Nephron progenitor cell (in vitro differentiated cells): ENCODE results near the gene UHRF1.

Experiments
- DNase-seq: peaks from one replicate; pipeline ENCODE4 v3.0.0; 2021
- H3K27ac Mint-ChIP-seq: 2 replicates; pipeline ENCODE4 v1.8.0; 2021; ENCODE audit warnings: mild to moderate bottlenecking, moderate library complexity, mixed read lengths
- H3K27me3 Mint-ChIP-seq: 2 replicates; pipeline ENCODE4 v1.8.0; 2021; ENCODE audit warnings: mild to moderate bottlenecking, low read depth, mixed read lengths; ENCODE audit not compliant: poor library complexity
- H3K36me3 Mint-ChIP-seq: 2 replicates; pipeline ENCODE4 v1.8.0; 2021; ENCODE audit warnings: low read depth, mixed read lengths
- H3K4me1 Mint-ChIP-seq: 2 replicates; pipeline ENCODE4 v1.8.0; 2021; ENCODE audit warnings: mixed read lengths
- H3K4me3 Mint-ChIP-seq: 2 replicates; pipeline ENCODE4 v1.8.0; 2021; ENCODE audit warnings: mild to moderate bottlenecking, moderate library complexity, mixed read lengths
- H3K9me3 Mint-ChIP-seq: 2 replicates; pipeline ENCODE4 v1.8.0; 2021; ENCODE audit warnings: mild to moderate bottlenecking, moderate library complexity, mixed read lengths
- CTCF ChIP-seq: fragments of 200-600 bp; sonication (generic); IDR thresholded peaks from 2 replicates; pipeline ENCODE4 v1.5.0; 2021; ENCODE audit warnings: antibody characterized with exemption

UHRF1 gene

DNA sequence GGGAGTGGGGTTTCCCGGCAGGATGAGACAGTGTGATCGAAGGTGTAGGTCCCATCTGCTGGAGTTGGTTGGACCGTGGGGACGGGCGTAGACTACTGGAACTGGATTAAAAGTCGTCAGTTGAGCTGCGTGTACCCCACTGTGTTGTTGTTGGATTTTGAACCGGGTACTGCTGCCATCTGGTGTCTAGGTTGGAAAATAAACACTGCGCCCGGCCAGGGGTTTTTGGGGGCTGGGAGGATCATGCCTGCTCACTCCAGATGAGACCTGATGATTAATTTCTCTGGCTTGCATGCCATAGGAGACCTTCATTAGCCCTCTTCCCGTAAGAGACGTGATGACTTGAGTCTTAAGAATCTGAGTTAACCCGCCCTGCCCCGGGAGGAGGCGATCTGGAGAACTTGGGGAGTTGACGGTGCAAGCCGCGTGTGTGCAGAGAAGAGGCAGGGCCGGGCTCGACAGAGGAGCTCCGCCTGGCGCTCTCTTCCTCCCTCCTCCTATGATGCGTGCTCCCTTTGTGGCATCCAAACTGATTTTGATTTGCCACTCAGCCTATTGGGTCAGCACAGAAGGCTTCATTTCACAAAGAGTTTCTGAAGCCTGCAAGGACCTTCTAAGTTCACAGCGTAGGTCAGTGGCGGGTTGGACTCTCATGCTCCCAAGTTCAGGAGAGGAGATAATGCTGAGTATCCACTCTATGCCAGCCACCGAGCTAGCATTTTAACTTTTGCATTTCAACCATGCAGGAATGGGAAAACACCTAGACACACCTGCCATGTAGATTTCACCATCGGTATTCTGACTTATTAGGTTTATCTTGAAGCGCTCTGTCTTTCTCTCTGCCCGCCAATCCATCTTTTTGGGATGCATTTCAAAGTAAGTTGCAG lies 2.7 kb downstream of the UHRF1 start:
- H3K27ac Mint-ChIP-seq: peak overlapping the region; percentile 22
- H3K27me3 Mint-ChIP-seq: peaks cover 9% of the 10 kb centered on the region
- peak; percentile 45 for TF ChIP-seq CTCF
- no peaks in the 10 kb centered on the region for H3K9me3 Mint-ChIP-seq
- peaks cover 46% of the 10 kb centered on the region for H3K36me3 Mint-ChIP-seq
- H3K4me1 Mint-ChIP-seq: peaks cover 57% of the 10 kb centered on the region
- DNase-seq: peak; percentile 65
- peak overlapping the region; percentile 87 for H3K4me3 Mint-ChIP-seq

GRCh38 chr19:4913996-4914735 lies 4.9 kb downstream of the UHRF1 start:
- peaks cover 44% of the 10 kb centered on the region for H3K4me1 Mint-ChIP-seq
- no peaks in the 10 kb centered on the region for H3K27me3 Mint-ChIP-seq
- peaks cover 57% of the 10 kb centered on the region for H3K36me3 Mint-ChIP-seq
- TF ChIP-seq CTCF: no peak
- H3K4me3 Mint-ChIP-seq: no peak overlapping the region
- no peaks in the 10 kb centered on the region for H3K9me3 Mint-ChIP-seq
- peak overlapping the region; percentile 96 for H3K27ac Mint-ChIP-seq
- no peak for DNase-seq

DNA sequence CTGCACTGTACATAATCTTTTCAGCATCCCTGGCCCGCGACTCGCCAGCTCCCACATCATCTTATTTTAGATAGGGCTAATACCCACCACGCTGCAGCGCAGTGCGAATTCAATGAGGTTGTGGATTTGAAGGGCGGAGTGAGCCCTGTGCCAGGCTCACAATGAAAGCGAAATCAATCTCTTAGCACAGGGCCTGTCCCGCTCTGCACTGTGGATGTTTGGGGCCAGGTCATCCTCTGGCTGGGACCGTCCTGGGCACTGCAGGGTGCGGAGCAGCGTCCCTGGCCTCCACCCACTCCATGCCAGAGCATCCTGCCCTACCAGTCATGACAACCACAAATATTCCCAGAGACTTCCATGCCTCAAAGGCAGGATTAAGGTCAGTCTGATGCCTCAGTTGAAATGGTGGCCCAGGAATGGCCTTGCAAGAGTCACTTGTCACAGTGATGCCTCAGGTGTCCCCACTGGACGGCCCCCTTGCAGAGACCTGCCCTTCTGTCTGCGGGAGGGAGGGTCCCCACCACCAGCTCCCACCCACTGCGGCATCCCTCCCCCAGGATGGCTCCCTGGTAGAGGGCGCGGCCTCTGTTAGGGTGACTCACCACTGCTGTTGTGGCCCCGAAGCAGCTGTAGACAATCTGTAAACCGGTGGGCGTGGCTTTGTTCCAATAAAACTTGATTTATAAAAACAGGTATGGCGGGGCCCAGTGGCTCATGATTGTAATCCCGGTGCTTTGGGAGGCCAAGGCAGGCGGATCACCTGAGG lies 5.6 kb downstream of the UHRF1 start:
- Mint-ChIP-seq H3K36me3 (peaks cover 62% of the 10 kb centered on the region), H3K9me3 (no peaks in the 10 kb centered on the region), H3K27me3 (no peaks in the 10 kb centered on the region), H3K4me1 (peaks cover 44% of the 10 kb centered on the region), H3K4me3 (no peak overlapping the region), H3K27ac (peak overlapping the region; percentile 85)
- no peak for DNase-seq
- no peak for TF ChIP-seq CTCF

DNA sequence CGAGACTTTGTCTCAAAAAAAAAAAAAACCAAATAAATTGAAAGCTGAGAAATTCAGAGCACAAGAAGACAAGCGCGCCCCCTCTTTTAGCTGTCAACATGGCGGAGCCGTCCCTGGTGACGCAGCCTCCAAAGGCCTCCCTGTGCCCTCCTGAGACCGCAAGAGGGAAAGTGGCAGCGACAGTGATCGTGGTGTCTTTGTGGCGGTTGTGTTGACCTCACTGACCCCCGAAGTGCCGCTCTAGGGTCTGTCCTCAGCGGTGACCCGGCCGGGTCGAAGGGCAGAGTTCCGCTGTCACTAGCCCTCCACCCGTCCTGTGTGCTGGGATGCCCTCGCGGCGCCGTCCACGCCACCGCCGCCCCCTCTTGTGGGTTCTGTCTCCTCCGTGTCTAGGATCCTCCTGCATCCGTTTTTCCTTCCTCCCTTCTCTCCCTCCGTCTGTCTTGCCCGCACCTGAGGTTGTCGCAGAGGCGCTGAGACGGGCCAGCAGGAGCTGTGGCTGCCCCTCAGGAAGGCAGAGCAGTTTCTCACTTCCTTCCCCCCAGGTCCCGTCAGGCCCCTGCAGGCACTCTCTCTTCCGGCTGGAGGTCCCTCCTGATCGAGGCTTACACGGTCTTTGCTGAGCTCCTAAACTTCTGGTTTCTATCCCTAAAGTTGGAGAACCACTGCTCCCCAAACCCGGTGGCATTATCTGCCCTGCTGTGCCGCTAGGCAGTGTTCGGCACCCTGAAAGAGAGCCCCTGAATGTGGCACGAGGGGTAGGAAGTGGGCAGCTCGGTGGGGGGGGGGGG lies 7.2 kb downstream of the UHRF1 start:
- peak overlapping the region; percentile 88 for H3K27ac Mint-ChIP-seq

More for the DNA sequence above, 7.2 kb downstream of the UHRF1 start:
- peaks cover 77% of the 10 kb centered on the region for H3K36me3 Mint-ChIP-seq
- H3K4me1 Mint-ChIP-seq: peaks cover 34% of the 10 kb centered on the region
- H3K4me3 Mint-ChIP-seq: no peak overlapping the region
- no peaks in the 10 kb centered on the region for H3K27me3 Mint-ChIP-seq
- DNase-seq: no peak
- TF ChIP-seq CTCF: no peak
- H3K9me3 Mint-ChIP-seq: no peaks in the 10 kb centered on the region
